Tibial artery (tissue), 4 donors: ENCODE measurements around the gene NEDD4L.

Experiments
- DNase-seq, 2 donors: peaks; one replicate each; pipeline ENCODE4 v3.0.0-alpha.2; 2019
- H3K27ac ChIP-seq, 2 donors: fragments of 200-600 bp; sonication (generic) in 1 of 2; 1 replicate in 1 of 2; 2 replicates in 1 of 2; pipeline ENCODE4 v1.5.1; 2018 to 2019; ENCODE audit warnings: mild to moderate bottlenecking in 1 of 2
- H3K27me3 ChIP-seq, 2 donors: fragments of 200-600 bp; sonication (generic) in 1 of 2; one replicate each; pipeline versions ENCODE4 v1.5.1 to v1.6.0; 2016 to 2019
- H3K36me3 ChIP-seq, 3 donors: fragments of 200-600 bp; sonication (generic) in 2 of 3; one replicate each; pipeline ENCODE4 v1.5.1; 2016 to 2019; ENCODE audit warnings: mild to moderate bottlenecking in 2 of 3
- H3K4me1 ChIP-seq, 4 donors: fragments of 200-600 bp; sonication (generic) in 2 of 4; 1 replicate in 3 of 4; 2 replicates in 1 of 4; pipeline ENCODE4 v1.5.1; 2016 to 2019
- H3K4me3 ChIP-seq, 2 donors: fragments of 200-600 bp; sonication (generic) in 1 of 2; 1 replicate in 1 of 2; 2 replicates in 1 of 2; pipeline ENCODE4 v1.5.1; 2018 to 2019; ENCODE audit warnings: mild to moderate bottlenecking in 2 of 2
- H3K9me3 ChIP-seq, 3 donors: fragments of 200-600 bp; sonication (generic) in 1 of 3; one replicate each; pipeline ENCODE4 v1.5.1; 2016 to 2019
- intact Hi-C: fragments of 100-400 bp; cut with DNase I; formaldehyde crosslinking; loops from one replicate; pipeline ENCODE4 v1.15.0; 2023; ENCODE audit warnings: low total_unique reads
- TF ChIP-seq, protein P1 (sequence below), 2 experiments: fragments of 200-600 bp in 1 of 2; fragments of 450-650 bp in 1 of 2; IDR thresholded peaks; one replicate each; pipeline ENCODE4 v1.5.1; 2017 to 2019; ENCODE audit warnings: antibody characterized with exemption in 2 of 2, mild to moderate bottlenecking in 1 of 2, moderate library complexity in 1 of 2

Gene NEDD4L

DNA sequence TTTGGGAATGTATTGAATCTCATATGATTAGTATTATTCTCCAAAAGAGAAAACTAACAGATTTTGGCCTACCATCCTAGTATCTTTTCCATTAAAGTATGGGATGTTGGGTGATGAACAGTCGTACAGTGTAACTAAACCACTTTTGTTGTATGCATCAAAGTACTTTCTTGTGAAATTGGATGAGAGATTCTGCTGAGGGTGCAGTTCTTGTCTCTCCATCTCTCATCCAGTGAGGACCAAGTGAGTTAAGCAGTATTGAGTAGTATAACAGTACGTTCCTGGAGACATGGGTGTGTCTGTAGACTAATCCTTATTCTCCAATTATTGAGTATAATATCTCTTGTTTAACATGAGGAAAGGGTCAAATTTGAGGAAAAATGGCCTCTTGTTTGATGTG, 209.3 kb downstream of the NEDD4L start:
- Histone ChIP-seq H3K36me3 (peaks cover 0 to 12% (median 0%) of the 10 kb centered on the region in 3 donors), H3K27me3 (no peaks in the 10 kb centered on the region), H3K4me1 (no peaks in the 10 kb centered on the region), H3K27ac (no peak overlapping the region), H3K9me3 (peaks cover 0 to 5% (median 0%) of the 10 kb centered on the region in 3 donors), H3K4me3 (no peak overlapping the region)
- TF ChIP-seq, protein P1, sequence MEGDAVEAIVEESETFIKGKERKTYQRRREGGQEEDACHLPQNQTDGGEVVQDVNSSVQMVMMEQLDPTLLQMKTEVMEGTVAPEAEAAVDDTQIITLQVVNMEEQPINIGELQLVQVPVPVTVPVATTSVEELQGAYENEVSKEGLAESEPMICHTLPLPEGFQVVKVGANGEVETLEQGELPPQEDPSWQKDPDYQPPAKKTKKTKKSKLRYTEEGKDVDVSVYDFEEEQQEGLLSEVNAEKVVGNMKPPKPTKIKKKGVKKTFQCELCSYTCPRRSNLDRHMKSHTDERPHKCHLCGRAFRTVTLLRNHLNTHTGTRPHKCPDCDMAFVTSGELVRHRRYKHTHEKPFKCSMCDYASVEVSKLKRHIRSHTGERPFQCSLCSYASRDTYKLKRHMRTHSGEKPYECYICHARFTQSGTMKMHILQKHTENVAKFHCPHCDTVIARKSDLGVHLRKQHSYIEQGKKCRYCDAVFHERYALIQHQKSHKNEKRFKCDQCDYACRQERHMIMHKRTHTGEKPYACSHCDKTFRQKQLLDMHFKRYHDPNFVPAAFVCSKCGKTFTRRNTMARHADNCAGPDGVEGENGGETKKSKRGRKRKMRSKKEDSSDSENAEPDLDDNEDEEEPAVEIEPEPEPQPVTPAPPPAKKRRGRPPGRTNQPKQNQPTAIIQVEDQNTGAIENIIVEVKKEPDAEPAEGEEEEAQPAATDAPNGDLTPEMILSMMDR (IDR thresholded peaks at IDR 0.05) = no peak
- intact Hi-C loops = no loop called here
- no peak for DNase-seq

DNA sequence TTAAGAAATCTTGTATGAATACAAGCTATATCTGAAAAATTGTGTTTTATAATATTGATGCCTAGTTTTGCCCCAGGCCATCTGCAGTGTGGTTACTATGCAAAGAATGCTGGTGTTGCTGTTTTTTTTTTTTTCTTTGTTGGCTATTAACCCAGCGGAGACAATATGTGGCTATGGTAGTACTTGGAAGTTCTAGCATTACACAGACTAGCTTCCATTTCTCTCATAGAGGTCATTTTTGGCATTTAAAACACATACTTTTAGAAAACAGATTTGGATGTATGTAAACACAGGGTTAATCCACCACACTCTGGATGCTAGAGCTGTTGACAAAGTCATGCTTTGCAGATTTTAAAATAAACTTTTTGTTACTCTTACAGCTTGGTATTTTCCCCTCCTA, 209.8 kb downstream of the NEDD4L start:
- intact Hi-C loops = no loop called here
- TF ChIP-seq, protein P1 (IDR thresholded peaks at IDR 0.05) = no peak
- no peak overlapping the region for H3K27ac ChIP-seq
- H3K4me3 ChIP-seq = no peak overlapping the region
- no peaks in the 10 kb centered on the region for H3K4me1 ChIP-seq
- H3K9me3 ChIP-seq = peaks cover 0 to 5% (median 0%) of the 10 kb centered on the region in 3 donors
- no peaks in the 10 kb centered on the region for H3K27me3 ChIP-seq
- DNase-seq = no peak
- peaks cover 0 to 12% (median 0%) of the 10 kb centered on the region in 3 donors for H3K36me3 ChIP-seq

DNA sequence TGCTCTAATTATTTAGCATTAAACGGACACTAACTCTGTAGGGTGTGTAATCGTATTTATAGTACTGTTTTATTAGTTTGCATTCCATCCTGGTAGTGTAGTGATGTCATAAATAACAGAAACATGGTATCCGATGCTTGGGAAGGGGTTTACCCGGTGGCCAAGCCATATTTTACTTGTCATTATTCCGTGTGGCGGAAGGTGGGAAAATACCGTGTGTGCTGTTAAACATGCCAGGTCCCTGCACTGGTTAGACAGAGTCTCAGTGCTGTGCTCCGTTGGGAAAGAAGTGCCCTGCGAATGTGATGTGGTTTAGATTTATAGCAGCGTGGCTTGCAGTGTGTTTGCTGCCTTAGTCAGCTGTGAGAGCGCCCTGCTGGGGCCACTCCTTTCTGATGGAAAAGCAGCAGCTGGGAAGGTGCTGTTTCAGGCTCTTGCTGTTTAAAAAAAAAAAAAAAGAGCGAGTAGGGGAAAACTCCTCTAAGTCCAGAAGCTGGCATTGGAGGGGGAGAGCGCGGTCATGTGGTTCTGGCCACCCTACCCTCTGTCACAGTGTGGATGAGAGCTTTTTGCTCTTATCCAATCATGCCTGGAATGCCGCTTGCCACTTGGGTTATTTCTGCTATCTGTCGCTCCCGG, 211.0 kb downstream of the NEDD4L start:
- H3K27ac ChIP-seq = no peak overlapping the region
- TF ChIP-seq, protein P1 (IDR thresholded peaks at IDR 0.05) = no peak
- intact Hi-C loops = no loop called here
- DNase-seq = no peak
- H3K27me3 ChIP-seq = no peaks in the 10 kb centered on the region
- peaks cover 0 to 5% (median 0%) of the 10 kb centered on the region in 3 donors for H3K9me3 ChIP-seq
- no peak overlapping the region for H3K4me3 ChIP-seq
- peaks cover 0 to 12% (median 0%) of the 10 kb centered on the region in 3 donors for H3K36me3 ChIP-seq
- H3K4me1 ChIP-seq = no peaks in the 10 kb centered on the region

DNA sequence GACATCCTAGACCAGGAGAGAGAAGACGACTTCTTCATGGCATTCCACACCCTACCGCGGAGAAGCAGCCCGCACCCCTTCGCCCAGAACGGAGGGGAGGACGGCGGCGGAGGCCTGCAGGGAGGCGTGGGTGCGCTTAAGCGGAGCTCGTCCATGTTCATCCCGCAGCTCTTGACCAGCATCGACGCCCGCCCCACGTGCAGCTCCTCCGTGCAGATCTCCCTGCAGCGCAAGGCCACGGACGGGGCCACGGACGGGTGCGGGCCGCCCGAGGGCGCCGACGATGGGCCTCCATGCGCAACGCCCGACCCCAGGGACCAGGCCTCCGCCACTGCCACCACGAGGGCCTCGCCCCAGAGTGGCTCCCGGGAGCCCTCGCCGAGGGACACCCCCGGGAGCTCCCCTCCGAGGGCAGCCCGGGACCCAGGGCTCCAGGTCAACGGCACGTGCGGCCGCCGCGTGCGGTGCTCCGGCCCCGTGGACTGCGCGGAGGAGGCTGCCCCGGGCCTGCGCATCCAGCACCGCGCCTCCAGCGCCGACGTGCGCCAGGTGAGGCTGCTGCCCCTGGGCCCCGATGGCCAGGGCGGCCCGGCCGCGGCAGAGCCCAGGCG, 211.8 kb downstream of the NEDD4L start:
- H3K36me3 ChIP-seq = peaks cover 0 to 12% (median 0%) of the 10 kb centered on the region in 3 donors
- DNase-seq = no peak
- H3K9me3 ChIP-seq = peaks cover 0 to 5% (median 0%) of the 10 kb centered on the region in 3 donors
- H3K4me1 ChIP-seq = no peaks in the 10 kb centered on the region
- H3K4me3 ChIP-seq = no peak overlapping the region
- no peaks in the 10 kb centered on the region for H3K27me3 ChIP-seq
- TF ChIP-seq, protein P1 (IDR thresholded peaks at IDR 0.05) = no peak
- intact Hi-C loops = no loop called here
- H3K27ac ChIP-seq = no peak overlapping the region

DNA sequence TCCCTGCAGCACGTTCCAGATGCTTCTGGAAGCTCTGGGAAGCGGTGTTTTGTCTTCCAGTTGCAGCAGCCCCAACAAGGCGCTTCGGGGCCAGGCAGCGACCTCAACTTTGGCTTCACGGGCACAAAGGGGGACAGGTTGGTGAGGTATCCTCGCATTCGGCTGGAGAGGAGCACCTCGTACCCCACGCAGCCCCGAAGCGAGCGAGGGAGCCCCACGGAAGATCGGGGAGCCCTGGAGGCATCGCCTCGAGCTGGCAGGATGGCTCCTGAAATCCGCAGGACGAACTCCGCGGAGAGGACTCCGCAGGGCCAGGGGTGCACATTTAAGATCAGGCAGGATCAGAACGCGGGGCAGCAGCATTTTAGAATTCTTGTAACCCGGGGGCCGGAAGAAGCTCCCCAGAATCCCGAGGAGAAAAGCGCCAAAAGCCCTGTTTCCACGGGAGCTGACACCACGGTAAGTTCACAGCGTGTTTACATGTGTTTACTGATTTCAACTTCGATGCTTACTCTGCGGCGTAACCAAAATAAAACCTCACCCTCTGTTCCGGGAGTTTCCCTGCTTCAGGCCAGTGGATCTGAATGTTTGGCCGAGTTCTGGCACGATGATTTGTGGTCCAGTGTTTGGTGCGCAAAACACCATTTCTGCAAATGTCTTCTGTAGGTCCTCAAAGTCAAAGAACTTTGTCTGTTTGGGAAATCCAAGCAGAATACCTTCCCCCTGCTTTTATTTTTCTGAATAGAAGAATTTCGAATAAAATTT, 212.5 kb downstream of the NEDD4L start:
- Histone ChIP-seq H3K4me1 (no peaks in the 10 kb centered on the region), H3K4me3 (no peak overlapping the region), H3K9me3 (peaks cover 0 to 5% (median 0%) of the 10 kb centered on the region in 3 donors), H3K27me3 (no peaks in the 10 kb centered on the region), H3K27ac (no peak overlapping the region), H3K36me3 (peaks cover 0 to 12% (median 0%) of the 10 kb centered on the region in 3 donors)
- TF ChIP-seq, protein P1 (IDR thresholded peaks at IDR 0.05) = no peak
- intact Hi-C loops = no loop called here
- DNase-seq = no peak
